Keratinocyte (primary cell): ENCODE measurements around the gene KCNH1. TPM values are rescaled to one million over a fixed set of nuclear protein-coding genes. Genes with fewer than 3 reads are reported as not detected.

ENCODE experiments used
- DNase-seq: peaks from one replicate; pipeline ENCODE4 v3.0.0-alpha.2; 2011; ENCODE audit warnings: low read depth, missing footprints, low spot score
- FAIRE-seq: peaks from 2 replicates; lab custom pipeline; 2011; peaks lifted over from hg19 to GRCh38; lab: Jason Lieb, UNC
- H2AFZ ChIP-seq: 2 replicates; pipeline ENCODE4 v1.6.0; 2012; ENCODE audit warnings: low read length, control low read depth, inconsistent platforms; ENCODE audit not compliant: control insufficient read depth
- H3K27ac ChIP-seq: 2 replicates; pipeline ENCODE4 v1.5.1; 2011; ENCODE audit warnings: low read length; ENCODE audit not compliant: control insufficient read depth, insufficient read depth
- H3K27me3 ChIP-seq: 3 replicates; pipeline ENCODE4 v1.6.0; 2011; ENCODE audit warnings: low read length; ENCODE audit not compliant: control insufficient read depth, insufficient read depth; ENCODE audit errors: extremely low read depth
- H3K36me3 ChIP-seq, 2 experiments: 2 replicates in 1 of 2; 3 replicates in 1 of 2; pipeline ENCODE4 v1.5.1; 2011; ENCODE audit warnings: low read length in 2 of 2, mild to moderate bottlenecking in 1 of 2; ENCODE audit not compliant: control insufficient read depth in 2 of 2, insufficient read depth in 2 of 2; ENCODE audit errors: extremely low read depth in 1 of 2
- H3K4me1 ChIP-seq: 3 replicates; pipeline ENCODE4 v1.5.1; 2011; ENCODE audit warnings: low read length; ENCODE audit not compliant: control insufficient read depth, insufficient read depth; ENCODE audit errors: extremely low read depth
- H3K4me2 ChIP-seq: 3 replicates; pipeline ENCODE4 v1.6.0; 2011; ENCODE audit warnings: low read depth, low read length; ENCODE audit not compliant: control insufficient read depth, insufficient read depth; ENCODE audit errors: extremely low read depth
- H3K4me3 ChIP-seq, 3 experiments: fragments of 200-600 bp in 1 of 3; sonication (generic) in 1 of 3; 2 replicates in 2 of 3; 3 replicates in 1 of 3; pipeline ENCODE4 v1.5.1; 2011 to 2016; ENCODE audit warnings: low read length in 3 of 3, mild to moderate bottlenecking in 3 of 3, control low read depth in 2 of 3, inconsistent platforms in 1 of 3, low read depth in 1 of 3, mixed read lengths in 1 of 3, mixed run types in 1 of 3, moderate library complexity in 1 of 3; ENCODE audit not compliant: control insufficient read depth in 2 of 3, insufficient read depth in 2 of 3; ENCODE audit errors: extremely low read depth in 1 of 3
- H3K79me2 ChIP-seq: 2 replicates; pipeline ENCODE4 v1.6.0; 2012; ENCODE audit warnings: low read length; ENCODE audit not compliant: control insufficient read depth, insufficient read depth
- H3K9ac ChIP-seq: 3 replicates; pipeline ENCODE4 v1.6.0; 2011; ENCODE audit warnings: low read length; ENCODE audit not compliant: control insufficient read depth, insufficient read depth; ENCODE audit errors: extremely low read depth
- H3K9me1 ChIP-seq: 3 replicates; pipeline ENCODE4 v1.6.0; 2011; ENCODE audit warnings: low read length; ENCODE audit not compliant: control insufficient read depth, insufficient read depth; ENCODE audit errors: extremely low read depth
- H3K9me3 ChIP-seq: 2 replicates; pipeline ENCODE4 v1.5.1; 2012; ENCODE audit warnings: low read depth, low read length; ENCODE audit not compliant: control insufficient read depth
- H4K20me1 ChIP-seq: 3 replicates; pipeline ENCODE4 v1.6.0; 2011; ENCODE audit warnings: low read length; ENCODE audit not compliant: control insufficient read depth, insufficient read depth; ENCODE audit errors: extremely low read depth
- CTCF ChIP-seq, 3 experiments: IDR thresholded peaks in 1 of 3; conservative IDR thresholded peaks in 1 of 3; optimal IDR thresholded peaks in 1 of 3; 2 replicates in 2 of 3; 3 replicates in 1 of 3; pipeline versions ENCODE3 to v1.5.1; 2011; ENCODE audit warnings: low read length in 3 of 3, mild to moderate bottlenecking in 3 of 3, moderate library complexity in 2 of 3, control low read depth in 1 of 3, inconsistent platforms in 1 of 3; ENCODE audit not compliant: insufficient read depth in 2 of 3; ENCODE audit errors: extremely low read depth in 1 of 3
- EZH2 ChIP-seq: IDR thresholded peaks from one replicate; pipeline ENCODE4 v1.6.1; 2012; ENCODE audit warnings: inconsistent platforms, mild to moderate bottlenecking, low read length, moderate library complexity
- dilution Hi-C: fragments of 300-500 bp; cut with MboI; formaldehyde crosslinking; loops from one replicate; pipeline ENCODE4 v1.7.0; 2020; ENCODE audit warnings: low sequenced_read_pairs; ENCODE audit not compliant: extremely low pct_ligation_motif_present
- polyA plus RNA-seq, 5 experiments: library from polyadenylated mRNA; depleted of rRNA in 3 of 5; stranded (reverse) in 3 of 5; stranded (forward) in 1 of 5; unstranded in 1 of 5; fragments of >200 nt; gene quantifications; 1 replicate in 1 of 5; 2 replicates in 3 of 5; 3 replicates in 1 of 5; pipeline versions ENCODE4 v1.2.1 to v1.2.3, GENCODE V29; 2011 to 2012; ENCODE audit warnings: missing spikeins in 2 of 5, low read depth in 1 of 5, low replicate concordance in 1 of 5

KCNH1 gene
- polyA plus RNA-seq, 1 donor (not counting 4 experiments of a cell fraction or from before 2014, with no cell fraction given): not detected

- Histone ChIP-seq H4K20me1 (no peaks in the 10 kb centered on the region), H3K27me3 (peaks cover 12% of the 10 kb centered on the region), H3K9ac (no peak overlapping the region), H3K36me3 (no peaks in the 10 kb centered on the region), H3K79me2 (no peaks in the 10 kb centered on the region), H3K9me1 (no peaks in the 10 kb centered on the region), H3K4me3 (peak overlapping the region in 1 of 3 experiments; percentile 26), H3K9me3 (no peaks in the 10 kb centered on the region), H3K4me2 (peak overlapping the region; percentile 63), H3K27ac (peak overlapping the region; percentile 27), H3K4me1 (peaks cover 19% of the 10 kb centered on the region), H2AFZ (no peak overlapping the region)
- FAIRE-seq (no peak), DNase-seq (peak; percentile 60)
- dilution Hi-C loops: no loop called here
- TF ChIP-seq EZH2 (no peak), CTCF (optimal IDR thresholded peaks at IDR 0.05 in 1 of 3, IDR thresholded peaks at IDR 0.05 in 1 of 3, conservative IDR thresholded peaks at IDR 0.05 in 1 of 3; ENCODE audit: extremely low read depth in 1 of 3, insufficient read depth in 2 of 3, low read length in 3 of 3) (no peak)
These were observed 251.3 kb downstream of the KCNH1 start for GRCh38 chr1:210882414-210883221.

GRCh38 chr1:210878564-210878963 is 255.4 kb downstream of the KCNH1 start:
- H3K4me2 ChIP-seq: no peak overlapping the region
- H3K9ac ChIP-seq: no peak overlapping the region
- no peaks in the 10 kb centered on the region for H3K27me3 ChIP-seq
- no peak overlapping the region for H2AFZ ChIP-seq
- no peaks in the 10 kb centered on the region for H3K36me3 ChIP-seq
- no peak overlapping the region for H3K4me3 ChIP-seq
- DNase-seq: no peak
- dilution Hi-C loops: no loop called here
- H3K4me1 ChIP-seq: peaks cover 15% of the 10 kb centered on the region
- no peaks in the 10 kb centered on the region for H4K20me1 ChIP-seq
- FAIRE-seq: no peak
- TF ChIP-seq CTCF (optimal IDR thresholded peaks at IDR 0.05 in 1 of 3, IDR thresholded peaks at IDR 0.05 in 1 of 3, conservative IDR thresholded peaks at IDR 0.05 in 1 of 3; ENCODE audit: extremely low read depth in 1 of 3, insufficient read depth in 2 of 3, low read length in 3 of 3) (no peak), EZH2 (no peak)
- no peaks in the 10 kb centered on the region for H3K79me2 ChIP-seq
- no peak overlapping the region for H3K27ac ChIP-seq
- no peaks in the 10 kb centered on the region for H3K9me3 ChIP-seq
- H3K9me1 ChIP-seq: no peaks in the 10 kb centered on the region
